HG03565 (cell line): ENCODE data around the gene SLCO4A1.

ENCODE experiments used
- ATAC-seq: cut with Tn5 transposase; IDR thresholded peaks from one replicate; pipeline ENCODE4 v1.9.1; 2021; ENCODE audit warnings: mild to moderate bottlenecking, moderate library complexity; ENCODE audit not compliant: unreplicated experiment

SLCO4A1 gene

GRCh38 chr20:62696989-62697388 lies 54.7 kb downstream of the SLCO4A1 start:
- no peak for ATAC-seq

DNA sequence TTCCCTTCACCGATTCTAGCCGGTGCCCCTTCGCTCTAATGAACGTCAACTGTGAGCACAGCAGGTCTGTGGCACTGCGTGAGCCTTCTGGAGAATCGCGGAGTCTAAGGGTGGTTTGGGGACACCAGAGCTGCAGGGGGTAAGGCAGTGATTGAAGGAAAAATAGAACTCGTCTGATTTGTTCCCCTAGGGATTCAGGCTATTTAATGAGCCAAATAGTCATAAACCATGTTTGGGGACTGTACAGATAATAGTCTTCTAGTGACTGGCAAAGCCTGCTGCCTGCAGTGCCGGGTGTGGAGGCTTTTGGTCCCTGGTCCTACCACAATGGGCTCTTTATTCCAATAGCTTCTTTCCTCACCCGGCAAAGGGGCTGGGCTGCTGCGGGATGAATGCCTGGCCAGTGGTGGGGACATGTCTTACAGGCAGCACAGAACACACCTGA lies 55.2 kb downstream of the SLCO4A1 start:
- no peak for ATAC-seq

GRCh38 chr20:62698231-62698630 lies 55.9 kb downstream of the SLCO4A1 start:
- ATAC-seq, result no peak

DNA sequence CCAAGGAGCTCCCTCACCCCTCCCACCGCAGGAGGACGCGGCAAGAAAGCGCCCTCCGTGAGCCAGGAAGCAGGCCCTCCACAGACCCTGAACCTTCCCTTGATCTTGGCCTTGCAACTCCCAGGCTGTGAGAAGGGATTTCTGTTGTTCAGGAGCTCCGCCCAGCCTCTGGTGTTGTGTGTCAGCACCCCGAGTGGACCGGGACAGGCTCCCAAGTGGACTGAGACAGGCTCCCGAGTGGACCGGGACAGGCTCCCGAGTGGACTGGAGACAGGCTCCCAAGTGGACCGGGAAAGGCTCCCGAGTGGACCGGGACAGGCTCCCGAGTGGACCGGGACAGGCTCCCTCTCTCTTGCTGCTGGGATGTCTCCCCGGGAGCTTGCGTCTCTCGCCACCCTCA lies 57.0 kb downstream of the SLCO4A1 start:
- no peak for ATAC-seq

GRCh38 chr20:62699741-62700140 lies 57.4 kb downstream of the SLCO4A1 start:
- ATAC-seq, result no peak

- ATAC-seq, result no peak
Observed at GRCh38 chr20:62700261-62700930, 58.1 kb downstream of the SLCO4A1 start.

DNA sequence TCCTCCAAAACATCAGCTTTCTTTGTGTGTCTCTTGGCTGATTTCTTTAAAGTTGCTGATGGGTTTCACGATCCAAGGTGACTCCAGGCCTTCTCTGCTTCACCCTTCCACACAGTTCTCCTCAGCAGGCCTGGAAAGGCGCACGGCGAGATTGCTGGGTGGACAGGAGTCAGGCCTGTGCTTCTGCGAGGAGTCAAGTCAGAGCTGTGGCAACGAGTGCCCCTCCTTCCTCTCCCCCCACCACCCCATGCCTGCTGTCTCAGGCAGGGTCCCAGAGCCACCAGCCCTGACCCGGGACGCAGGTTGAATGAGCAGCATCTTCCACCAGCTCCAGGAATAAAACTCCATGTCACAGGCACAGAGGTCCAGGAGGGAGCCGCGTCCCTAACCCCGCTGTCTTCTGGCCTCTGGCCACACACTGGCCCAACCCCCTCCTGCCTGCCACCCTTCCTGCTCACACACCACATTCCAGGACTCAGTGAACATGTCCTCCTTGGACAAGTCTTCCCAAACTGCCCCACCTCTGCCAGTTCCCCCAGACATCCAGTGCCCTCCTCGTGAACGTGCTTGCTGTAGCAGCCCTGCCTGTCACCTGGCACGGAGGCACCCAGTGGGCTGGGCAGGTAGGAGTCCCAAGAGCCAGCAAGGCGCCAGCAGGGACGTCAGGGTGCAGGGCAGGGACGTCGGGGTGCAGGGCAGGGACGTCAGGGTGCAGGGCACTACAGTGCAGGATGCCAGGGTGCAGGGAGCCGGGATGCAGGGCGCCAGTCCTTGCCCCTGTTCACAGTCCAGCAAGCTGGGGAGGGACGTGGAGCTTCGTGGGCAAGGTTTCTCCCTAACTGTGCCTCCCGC lies 59.1 kb downstream of the SLCO4A1 start:
- no peak for ATAC-seq

GRCh38 chr20:62702013-62702300 lies 59.7 kb downstream of the SLCO4A1 start:
- no peak for ATAC-seq

DNA sequence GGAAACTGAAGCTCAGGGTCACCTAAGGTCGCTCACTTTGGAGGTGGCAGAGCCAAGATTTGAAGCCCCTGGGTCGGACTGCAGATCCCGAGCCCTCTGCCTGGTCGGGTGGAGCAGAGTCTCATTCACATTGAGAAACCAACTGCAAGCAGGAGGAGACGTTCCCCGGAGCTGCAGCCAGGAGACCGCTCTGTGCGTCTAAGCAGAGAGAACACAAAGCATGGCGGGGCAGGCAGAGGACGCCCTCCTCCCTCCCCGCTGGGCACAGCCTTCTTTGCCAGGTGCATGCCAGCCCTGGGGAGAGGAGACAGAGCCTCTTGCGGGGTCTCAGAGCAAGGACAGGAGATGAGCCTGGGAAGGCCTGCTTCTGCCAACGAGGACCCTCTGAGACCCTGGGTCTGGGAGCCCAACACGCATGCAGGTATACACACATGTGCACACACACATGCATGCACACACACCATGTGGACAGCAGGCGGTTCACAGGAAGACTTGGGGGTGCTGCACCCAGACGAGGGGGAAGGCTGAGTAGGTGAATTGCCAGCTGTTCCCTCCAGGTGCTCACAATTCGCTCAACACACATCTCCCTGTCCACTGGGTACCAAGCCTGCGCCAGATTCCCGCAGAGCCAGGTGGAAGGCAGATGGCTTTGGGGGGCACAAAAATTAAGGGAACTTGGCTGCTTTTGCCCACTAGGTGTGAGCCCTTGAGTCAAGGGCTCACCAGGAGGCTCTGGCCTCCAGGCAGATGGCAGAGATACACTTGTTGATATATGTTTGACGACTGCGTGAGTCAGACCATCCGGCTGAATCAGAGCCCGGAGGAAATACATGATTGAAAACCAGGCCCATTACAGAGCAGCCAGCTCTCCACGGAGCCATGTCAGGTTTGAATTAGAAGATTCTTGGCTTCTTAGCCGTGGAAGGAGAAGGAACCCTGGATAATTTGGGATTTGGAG lies 60.9 kb downstream of the SLCO4A1 start:
- ATAC-seq, result no peak

DNA sequence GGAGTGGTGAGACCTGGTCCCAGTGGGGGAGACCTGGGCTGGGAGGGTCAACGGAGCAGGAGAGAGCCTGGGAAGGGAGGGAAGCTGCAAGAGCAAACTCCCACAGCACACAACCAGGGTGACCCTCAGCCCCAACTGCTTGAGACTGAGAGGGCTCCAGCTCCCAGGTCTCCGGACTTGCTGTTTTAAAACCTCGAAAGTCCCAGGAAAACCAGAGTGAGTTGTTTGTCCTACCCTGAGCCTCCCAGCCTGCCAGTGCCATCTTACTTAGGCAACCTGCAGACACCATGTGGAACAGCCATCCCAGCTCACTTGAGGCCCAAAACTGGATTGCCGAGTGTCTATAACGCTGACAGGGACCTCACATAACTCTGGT lies 61.5 kb downstream of the SLCO4A1 start:
- ATAC-seq, result no peak

DNA sequence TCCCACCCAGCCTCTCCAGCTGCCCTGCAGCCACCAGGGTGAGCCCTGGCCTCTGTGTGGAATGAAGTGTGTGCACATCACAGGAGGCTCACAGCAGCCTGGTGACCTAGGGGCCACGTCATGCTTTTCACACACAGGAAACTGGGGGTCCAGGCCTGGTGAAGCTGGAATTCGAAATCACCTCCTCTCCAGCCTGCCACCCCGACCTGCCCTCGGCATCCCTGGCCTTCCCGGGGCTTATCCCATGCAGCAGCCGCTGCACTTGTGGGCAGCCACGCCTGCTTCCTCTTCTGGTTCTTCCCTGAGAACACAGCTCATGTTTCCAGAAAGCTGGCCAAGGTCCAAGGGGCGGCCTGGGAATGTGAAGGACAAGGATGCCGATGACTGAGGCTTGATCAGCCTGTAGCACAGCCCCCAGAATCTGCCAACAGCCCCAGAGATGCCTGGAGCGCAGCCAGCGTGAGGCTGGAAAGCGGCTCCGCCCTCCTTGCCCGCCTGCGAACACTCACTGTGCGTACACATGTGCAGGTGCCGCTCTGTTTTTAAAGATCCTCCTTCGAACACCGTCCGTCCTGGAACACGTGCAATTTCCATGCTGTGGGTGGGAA lies 62.1 kb downstream of the SLCO4A1 start:
- no peak for ATAC-seq

GRCh38 chr20:62705627-62706026 lies 63.3 kb downstream of the SLCO4A1 start:
- no peak for ATAC-seq

- ATAC-seq, result no peak
Observed at GRCh38 chr20:62706344-62706743, 64.0 kb downstream of the SLCO4A1 start.

- no peak for ATAC-seq
Observed at GRCh38 chr20:62706857-62707256, 64.6 kb downstream of the SLCO4A1 start.

- ATAC-seq, result no peak
Observed at GRCh38 chr20:62707276-62707920, 65.1 kb downstream of the SLCO4A1 start.

GRCh38 chr20:62707921-62708521 lies 65.7 kb downstream of the SLCO4A1 start:
- no peak for ATAC-seq

- ATAC-seq, result no peak
Observed at GRCh38 chr20:62708591-62709536, 66.6 kb downstream of the SLCO4A1 start, which contains the start of gene NTSR1. Gene NTSR1 (plus strand): TSS chr20:62708836. CDS start chr20:62709208, 372 bp downstream.

- ATAC-seq, result no peak
Observed at GRCh38 chr20:62709537-62709905, 67.2 kb downstream of the SLCO4A1 start.
